ENCODE measurements around the gene BAG5. TPM values are rescaled to one million over a fixed set of nuclear protein-coding genes. Genes with fewer than 3 reads are reported as not detected.

BAG5 gene
- total RNA-seq, 1 donor: 30.8 TPM

- Histone ChIP-seq H3K4me1 (ENCODE audit: insufficient read depth, low read length) (peaks cover 37% of the 10 kb centered on the region), H3K79me2 (ENCODE audit: insufficient read depth, low read length) (peaks cover 92% of the 10 kb centered on the region), H3K9me3 (ENCODE audit: low read depth, low read length) (no peaks in the 10 kb centered on the region), H2AFZ (ENCODE audit: low read length) (no peak overlapping the region), H3K36me3 (ENCODE audit: insufficient read depth, low read length) (peaks cover 35% of the 10 kb centered on the region), H3K4me2 (ENCODE audit: insufficient read depth, low read length) (no peak overlapping the region), H3K27ac (ENCODE audit: low read depth, low read length) (no peak overlapping the region), H3K4me3 (ENCODE audit: insufficient read depth, low read length) (no peak overlapping the region), H3K27me3 (ENCODE audit: insufficient read depth, low read length) (no peaks in the 10 kb centered on the region), H4K20me1 (ENCODE audit: insufficient read depth, low read length) (peaks cover 52% of the 10 kb centered on the region)
- TF ChIP-seq CTCF (IDR thresholded peaks at IDR 0.05; ENCODE audit: extremely low read depth, low read depth, low read length): no peak
- DNase-seq (ENCODE audit: insufficient read length, low spot score, missing footprints): no peak
Measured at GRCh38 chr14:103559766-103560165, 2.7 kb downstream of the BAG5 start.

- H3K4me1 ChIP-seq (ENCODE audit: insufficient read depth, low read length): peaks cover 29% of the 10 kb centered on the region
- H3K79me2 ChIP-seq (ENCODE audit: insufficient read depth, low read length): peaks cover 80% of the 10 kb centered on the region
- DNase-seq (ENCODE audit: insufficient read length, low spot score, missing footprints): peak; percentile 87
- H3K4me2 ChIP-seq (ENCODE audit: insufficient read depth, low read length): no peak overlapping the region
- H4K20me1 ChIP-seq (ENCODE audit: insufficient read depth, low read length): peaks cover 53% of the 10 kb centered on the region
- no peaks in the 10 kb centered on the region for H3K9me3 ChIP-seq (ENCODE audit: low read depth, low read length)
- TF ChIP-seq CTCF (IDR thresholded peaks at IDR 0.05; ENCODE audit: extremely low read depth, low read depth, low read length): no peak
- H3K27me3 ChIP-seq (ENCODE audit: insufficient read depth, low read length): no peaks in the 10 kb centered on the region
- H3K4me3 ChIP-seq (ENCODE audit: insufficient read depth, low read length): no peak overlapping the region
- peak overlapping the region; percentile 38 for H3K27ac ChIP-seq (ENCODE audit: low read depth, low read length)
- H3K36me3 ChIP-seq (ENCODE audit: insufficient read depth, low read length): peaks cover 35% of the 10 kb centered on the region
- H2AFZ ChIP-seq (ENCODE audit: low read length): no peak overlapping the region
Measured at GRCh38 chr14:103558071-103558882, 4.2 kb downstream of the BAG5 start.

GRCh38 chr14:103556946-103557758 lies 5.3 kb downstream of the BAG5 start:
- H4K20me1 ChIP-seq (ENCODE audit: insufficient read depth, low read length): peaks cover 61% of the 10 kb centered on the region

More at GRCh38 chr14:103556946-103557758, 5.3 kb downstream of the BAG5 start:
- Histone ChIP-seq H3K36me3 (ENCODE audit: insufficient read depth, low read length) (peaks cover 35% of the 10 kb centered on the region), H3K27me3 (ENCODE audit: insufficient read depth, low read length) (no peaks in the 10 kb centered on the region), H3K4me2 (ENCODE audit: insufficient read depth, low read length) (no peak overlapping the region), H3K79me2 (ENCODE audit: insufficient read depth, low read length) (peaks cover 72% of the 10 kb centered on the region), H3K9me3 (ENCODE audit: low read depth, low read length) (no peaks in the 10 kb centered on the region), H3K27ac (ENCODE audit: low read depth, low read length) (peak overlapping the region; percentile 38), H3K4me1 (ENCODE audit: insufficient read depth, low read length) (peaks cover 36% of the 10 kb centered on the region), H3K4me3 (ENCODE audit: insufficient read depth, low read length) (no peak overlapping the region), H2AFZ (ENCODE audit: low read length) (no peak overlapping the region)
- no peak for TF ChIP-seq CTCF (IDR thresholded peaks at IDR 0.05; ENCODE audit: extremely low read depth, low read depth, low read length)
- DNase-seq (ENCODE audit: insufficient read length, low spot score, missing footprints): peak; percentile 76

Measured in osteoblast (primary cell).